GM12874 (cell line): ENCODE results near the gene RBM25.

Source experiments
- TF ChIP-seq, protein P1 (sequence below): IDR thresholded peaks from 2 replicates; pipeline ENCODE4 v1.5.1; 2011; ENCODE audit warnings: low read depth, mild to moderate bottlenecking, control low read depth, low read length, moderate library complexity; ENCODE audit not compliant: insufficient read depth

RBM25 gene

DNA sequence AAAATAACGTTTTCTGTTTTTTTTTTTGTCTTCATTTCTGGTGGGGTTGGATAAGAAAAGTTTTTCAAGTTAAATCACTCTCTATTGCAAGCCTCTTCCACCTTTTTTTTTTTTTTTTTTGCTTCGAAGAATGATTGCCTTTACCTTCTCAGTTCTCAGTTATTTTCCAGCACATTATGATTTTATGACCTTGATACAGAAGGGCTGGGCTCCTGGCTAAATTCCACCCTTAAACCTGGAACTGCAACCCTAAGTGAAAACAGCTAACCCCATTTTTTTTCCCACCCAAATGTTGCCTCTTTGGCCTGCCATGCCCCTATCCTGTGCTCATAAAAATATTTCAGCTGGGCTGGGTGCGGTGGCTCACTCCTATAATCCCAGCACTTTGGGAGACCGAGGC, 109.4 kb downstream of the RBM25 start:
- TF ChIP-seq, protein P1, sequence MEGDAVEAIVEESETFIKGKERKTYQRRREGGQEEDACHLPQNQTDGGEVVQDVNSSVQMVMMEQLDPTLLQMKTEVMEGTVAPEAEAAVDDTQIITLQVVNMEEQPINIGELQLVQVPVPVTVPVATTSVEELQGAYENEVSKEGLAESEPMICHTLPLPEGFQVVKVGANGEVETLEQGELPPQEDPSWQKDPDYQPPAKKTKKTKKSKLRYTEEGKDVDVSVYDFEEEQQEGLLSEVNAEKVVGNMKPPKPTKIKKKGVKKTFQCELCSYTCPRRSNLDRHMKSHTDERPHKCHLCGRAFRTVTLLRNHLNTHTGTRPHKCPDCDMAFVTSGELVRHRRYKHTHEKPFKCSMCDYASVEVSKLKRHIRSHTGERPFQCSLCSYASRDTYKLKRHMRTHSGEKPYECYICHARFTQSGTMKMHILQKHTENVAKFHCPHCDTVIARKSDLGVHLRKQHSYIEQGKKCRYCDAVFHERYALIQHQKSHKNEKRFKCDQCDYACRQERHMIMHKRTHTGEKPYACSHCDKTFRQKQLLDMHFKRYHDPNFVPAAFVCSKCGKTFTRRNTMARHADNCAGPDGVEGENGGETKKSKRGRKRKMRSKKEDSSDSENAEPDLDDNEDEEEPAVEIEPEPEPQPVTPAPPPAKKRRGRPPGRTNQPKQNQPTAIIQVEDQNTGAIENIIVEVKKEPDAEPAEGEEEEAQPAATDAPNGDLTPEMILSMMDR, result no peak

GRCh38 chr14:73168274-73168673, 109.9 kb downstream of the RBM25 start:
- TF ChIP-seq, protein P1, result no peak

DNA sequence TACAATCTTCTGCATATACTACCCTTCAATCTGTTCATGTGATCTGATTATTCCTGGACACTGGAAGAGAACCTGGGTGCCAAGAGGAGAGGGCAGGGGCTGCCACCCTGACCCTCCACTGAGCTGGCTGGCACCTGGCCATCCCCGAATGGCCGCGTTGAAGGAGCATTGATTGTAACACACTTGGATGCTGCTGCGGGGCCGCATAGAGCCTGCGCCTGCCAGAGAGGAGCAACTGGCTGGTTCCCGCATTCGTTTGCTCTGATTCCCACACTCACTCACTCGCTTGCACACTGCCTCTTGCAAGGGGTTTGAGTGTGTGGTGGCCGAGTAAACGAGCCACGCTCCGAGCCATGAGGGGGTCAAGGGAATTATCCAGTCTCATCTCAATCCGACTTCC, 110.4 kb downstream of the RBM25 start:
- TF ChIP-seq, protein P1, result no peak

GRCh38 chr14:73170686-73171085, 112.4 kb downstream of the RBM25 start:
- TF ChIP-seq, protein P1, result no peak

- TF ChIP-seq, protein P1, result no peak
Observed at GRCh38 chr14:73172500-73172899, 114.2 kb downstream of the RBM25 start.

DNA sequence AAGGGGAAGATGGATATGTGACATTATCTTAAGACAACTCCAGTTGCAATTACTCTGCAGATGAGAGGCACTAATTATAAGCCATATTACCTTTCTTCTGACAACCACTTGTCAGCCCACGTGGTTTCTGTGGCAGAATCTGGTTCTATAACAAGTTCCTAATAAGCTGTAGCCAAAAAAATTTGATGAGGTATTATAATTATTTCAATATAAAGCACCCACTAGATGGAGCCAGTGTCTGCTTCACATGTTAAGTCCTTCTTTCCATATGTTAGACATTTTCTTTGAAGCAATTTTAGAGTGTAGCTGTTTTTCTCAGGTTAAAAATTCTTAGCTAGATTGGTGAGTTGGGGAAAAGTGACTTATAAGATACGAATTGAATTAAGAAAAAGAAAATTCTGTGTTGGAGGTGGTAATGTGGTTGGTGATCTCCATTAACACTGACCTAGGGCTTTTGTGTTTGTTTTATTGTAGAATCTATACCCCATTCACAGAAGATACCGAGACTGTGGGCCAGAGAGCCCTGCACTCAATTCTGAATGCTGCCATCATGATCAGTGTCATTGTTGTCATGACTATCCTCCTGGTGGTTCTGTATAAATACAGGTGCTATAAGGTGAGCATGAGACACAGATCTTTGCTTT, 114.9 kb downstream of the RBM25 start:
- TF ChIP-seq, protein P1, result peak; percentile 23; the same call in 1 of the 2 replicates
